GM18868 (cell line): ENCODE data around the gene GOLPH3L.
"Not testable (repeated sequence)": the region's sequence is repeated elsewhere in the genome, so short reads cannot be mapped to it uniquely, and the experiment has no call there.

Source experiments
- ATAC-seq: cut with Tn5 transposase; IDR thresholded peaks from one replicate; pipeline ENCODE4 v1.9.1; 2021; ENCODE audit warnings: mild to moderate bottlenecking, moderate library complexity; ENCODE audit not compliant: unreplicated experiment

The GOLPH3L gene

GRCh38 chr1:150661156-150661555 is 35.8 kb downstream of the GOLPH3L start:
- ATAC-seq: no peak

DNA sequence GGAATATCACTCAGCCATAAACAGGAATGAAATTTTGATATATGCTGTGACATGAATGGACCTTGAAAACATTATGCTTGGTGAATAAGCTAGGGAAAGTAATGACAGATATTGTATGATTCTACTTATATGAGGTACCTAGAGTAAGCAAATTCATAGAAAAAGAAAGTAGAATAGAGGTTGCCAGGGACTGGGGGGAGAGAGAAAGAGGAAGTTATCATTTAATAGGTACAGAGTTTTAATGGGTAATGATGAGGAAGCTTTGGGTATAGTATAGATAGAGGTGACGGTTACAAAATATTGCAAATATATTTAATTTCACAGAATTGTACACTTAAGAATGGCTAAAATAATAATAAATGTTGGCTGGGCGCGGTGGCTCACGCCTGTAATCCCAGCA is 36.4 kb downstream of the GOLPH3L start:
- ATAC-seq: no peak

DNA sequence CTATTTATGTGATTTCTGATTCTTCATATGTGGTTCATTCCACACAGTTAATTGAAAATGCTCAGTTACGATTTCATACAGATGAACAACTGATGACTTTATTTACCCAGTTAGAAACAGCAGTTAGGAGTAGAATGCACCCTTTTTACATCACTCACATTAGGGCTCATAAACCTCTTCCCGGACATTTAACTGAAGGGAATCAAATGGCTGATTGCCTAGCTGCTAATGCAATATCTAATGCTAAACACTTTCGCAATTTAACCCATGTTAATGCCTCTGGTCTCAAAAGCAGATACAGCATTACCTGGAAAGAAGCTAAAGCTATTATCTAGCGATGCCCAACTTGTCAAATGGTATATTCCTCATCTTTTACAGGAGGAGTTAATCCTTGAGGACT is 39.9 kb downstream of the GOLPH3L start:
- not testable (repeated sequence) for ATAC-seq

DNA sequence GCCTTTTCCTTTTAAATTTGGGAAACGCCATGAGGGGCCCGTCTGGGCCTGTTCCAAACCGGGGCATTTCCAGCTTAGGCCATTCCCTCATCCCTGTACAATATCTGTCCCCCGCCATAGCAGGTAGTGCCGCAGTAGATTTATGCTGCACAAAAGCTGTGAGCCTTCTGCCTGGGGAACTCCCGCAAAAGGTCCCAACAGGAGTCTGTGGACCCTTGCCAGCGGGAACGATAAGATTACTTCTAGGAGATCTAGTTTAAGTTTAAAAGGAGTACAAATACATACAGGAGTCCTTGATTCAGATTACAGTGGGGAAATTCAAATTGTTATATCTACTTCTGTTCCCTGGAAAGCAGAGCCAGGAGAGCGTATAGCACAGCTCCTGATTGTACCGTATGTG is 42.3 kb downstream of the GOLPH3L start:
- not testable (repeated sequence) for ATAC-seq

DNA sequence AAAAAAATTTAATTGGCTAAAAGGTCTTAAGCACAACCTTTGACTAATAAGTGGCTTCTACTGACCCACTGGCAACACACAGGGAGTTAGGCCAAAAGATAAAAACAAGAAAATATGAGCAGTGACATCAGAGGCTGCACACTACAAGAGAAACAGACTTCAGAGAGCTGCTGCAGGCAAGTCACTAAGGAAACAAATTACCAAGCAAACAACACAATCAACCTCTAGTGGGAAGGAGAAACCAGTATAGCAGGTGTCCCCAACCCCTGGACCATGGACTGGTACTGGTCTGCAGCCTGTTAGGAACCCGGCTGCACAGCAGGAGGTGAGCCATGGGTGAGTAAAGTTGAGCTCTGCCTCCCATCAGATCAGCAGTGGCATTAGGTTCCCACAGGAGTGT is 46.8 kb downstream of the GOLPH3L start:
- ATAC-seq: no peak

GRCh38 chr1:150649441-150650075 is 47.4 kb downstream of the GOLPH3L start:
- no peak for ATAC-seq

DNA sequence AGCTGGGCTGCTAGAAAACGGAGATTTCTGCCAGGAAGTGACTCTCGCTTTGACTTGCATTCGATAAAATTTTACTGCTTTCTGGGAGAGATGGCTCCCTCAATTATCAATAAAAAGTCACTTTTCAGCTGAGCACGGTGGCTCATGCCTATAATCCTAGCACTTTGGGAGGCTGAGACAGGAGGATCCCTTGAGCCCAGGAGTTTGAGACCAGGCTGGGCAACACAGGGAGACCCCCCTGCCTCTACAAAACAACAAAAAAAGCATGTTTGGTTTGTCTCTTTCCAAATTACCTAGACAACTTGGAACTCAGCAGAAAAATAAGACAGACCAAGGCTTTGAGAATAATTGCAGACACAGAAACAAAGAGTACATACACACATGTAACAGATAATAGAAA is 54.7 kb downstream of the GOLPH3L start:
- ATAC-seq: no peak

- ATAC-seq: not testable (repeated sequence)
These were observed 55.7 kb downstream of the GOLPH3L start for GRCh38 chr1:150641126-150641815.

DNA sequence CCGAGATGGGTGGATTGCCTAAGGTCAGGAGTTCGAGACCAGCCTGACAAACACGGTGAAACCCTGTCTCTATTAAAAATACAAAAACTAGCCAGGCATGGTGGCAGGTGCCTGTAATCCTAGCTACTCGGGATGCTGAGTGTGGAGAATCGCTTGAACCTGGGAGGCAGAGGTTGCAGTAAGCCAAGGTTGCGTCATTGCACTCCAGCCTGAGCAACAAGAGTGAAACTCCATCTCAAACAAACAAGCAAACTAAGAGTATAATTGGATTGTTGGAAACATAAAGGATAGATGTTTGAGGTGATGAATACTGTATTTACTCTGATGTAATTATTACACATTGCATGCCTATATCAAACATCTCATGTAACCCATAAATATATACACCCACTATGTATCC is 58.5 kb downstream of the GOLPH3L start:
- not testable (repeated sequence) for ATAC-seq

DNA sequence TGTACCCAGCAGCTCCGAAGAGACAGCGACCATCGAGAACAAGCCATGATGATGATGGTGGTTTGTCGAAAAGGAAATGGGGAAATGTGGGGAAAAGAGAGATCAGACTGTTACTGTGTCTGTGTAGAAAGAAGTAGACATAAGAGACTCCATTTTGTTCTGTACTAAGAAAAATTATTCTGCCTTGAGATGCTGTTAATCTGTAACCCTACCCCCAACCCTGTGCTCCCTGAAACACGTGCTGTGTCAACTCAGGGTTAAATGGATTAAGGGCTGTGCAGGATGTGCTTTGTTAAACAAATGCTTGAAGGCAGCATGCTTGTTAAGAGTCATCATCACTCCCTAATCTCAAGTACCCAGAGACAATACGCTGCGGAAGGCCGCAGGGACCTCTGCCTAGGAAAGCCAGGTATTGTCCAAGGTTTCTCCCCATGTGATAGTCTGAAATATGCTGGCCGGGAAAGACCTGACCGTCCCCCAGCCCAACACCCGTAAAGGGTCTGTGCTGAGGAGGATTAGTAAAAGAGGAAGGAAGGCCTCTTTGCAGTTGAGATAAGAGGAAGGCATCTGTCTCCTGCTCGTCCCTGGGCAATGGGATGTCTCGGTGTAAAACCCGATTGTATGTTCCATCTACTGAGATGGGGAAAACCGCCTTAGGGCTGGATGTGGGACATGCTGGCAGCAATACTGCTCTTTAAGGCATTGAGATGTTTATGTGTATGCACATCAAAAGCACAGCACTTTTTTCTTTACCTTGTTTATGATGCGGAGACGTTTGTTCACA is 61.9 kb downstream of the GOLPH3L start:
- ATAC-seq: not testable (repeated sequence)

DNA sequence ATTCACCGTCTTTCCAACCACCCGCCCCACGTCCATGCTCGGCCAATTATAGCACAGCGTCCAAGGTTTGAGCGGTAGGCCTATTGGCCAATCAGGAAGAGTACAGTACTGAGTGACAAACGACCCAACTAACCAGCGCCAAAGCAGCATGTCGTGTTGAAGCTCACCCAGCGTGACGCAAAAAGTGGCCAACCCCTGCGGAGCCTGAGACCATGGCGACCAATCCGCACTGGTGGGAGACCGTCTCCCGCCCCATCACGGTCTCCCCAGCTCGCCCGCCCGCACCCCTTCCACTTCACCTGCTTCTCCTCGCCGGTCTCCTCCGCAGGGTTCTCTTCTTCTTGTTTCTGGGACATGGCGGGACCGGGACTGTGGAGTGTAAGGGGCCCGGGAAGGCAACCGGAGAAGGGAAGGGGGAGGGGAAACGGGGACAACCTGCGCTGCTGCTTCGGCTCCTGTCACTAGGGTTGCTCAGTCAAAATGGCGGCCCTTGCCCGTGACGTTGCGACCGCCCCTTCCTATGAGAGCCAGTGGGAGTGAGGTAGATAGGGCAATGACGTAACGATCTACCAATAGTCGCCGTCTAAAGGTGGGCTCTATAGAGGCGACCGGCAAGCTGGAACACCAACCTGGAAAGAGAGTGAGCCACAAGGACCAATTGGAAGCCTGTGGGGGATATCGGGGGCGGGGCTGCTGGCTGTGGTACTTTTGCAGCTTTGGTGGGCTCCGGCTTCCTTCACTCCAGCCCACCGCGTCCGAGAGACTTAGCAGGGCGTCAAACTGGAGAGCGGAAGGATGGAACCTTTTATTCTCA is 67.6 kb downstream of the GOLPH3L start, which contains the start of gene ENSA:
Gene ENSA, minus strand, starts transcription at position 498 of the 814 bp plus-strand sequence. Its CDS starts 142 bp downstream, at position 356.
- peak; percentile 89 for ATAC-seq

DNA sequence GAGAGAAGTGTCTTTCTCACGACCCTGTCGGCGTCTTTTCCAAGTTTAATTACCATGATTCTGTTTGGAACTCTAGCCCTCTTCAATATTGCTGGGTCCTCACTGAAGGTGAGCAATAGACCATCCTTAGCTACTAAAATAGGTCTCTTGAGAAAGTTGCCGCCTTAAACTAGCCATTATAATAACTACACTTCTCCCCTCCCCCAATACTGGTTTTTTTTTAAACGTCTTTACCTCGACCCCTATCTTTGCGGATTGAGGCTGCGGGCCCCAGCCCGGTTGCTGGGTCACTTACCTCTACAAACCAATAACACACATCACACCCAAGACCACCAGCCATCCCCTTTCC is 68.2 kb downstream of the GOLPH3L start:
- no peak for ATAC-seq

DNA sequence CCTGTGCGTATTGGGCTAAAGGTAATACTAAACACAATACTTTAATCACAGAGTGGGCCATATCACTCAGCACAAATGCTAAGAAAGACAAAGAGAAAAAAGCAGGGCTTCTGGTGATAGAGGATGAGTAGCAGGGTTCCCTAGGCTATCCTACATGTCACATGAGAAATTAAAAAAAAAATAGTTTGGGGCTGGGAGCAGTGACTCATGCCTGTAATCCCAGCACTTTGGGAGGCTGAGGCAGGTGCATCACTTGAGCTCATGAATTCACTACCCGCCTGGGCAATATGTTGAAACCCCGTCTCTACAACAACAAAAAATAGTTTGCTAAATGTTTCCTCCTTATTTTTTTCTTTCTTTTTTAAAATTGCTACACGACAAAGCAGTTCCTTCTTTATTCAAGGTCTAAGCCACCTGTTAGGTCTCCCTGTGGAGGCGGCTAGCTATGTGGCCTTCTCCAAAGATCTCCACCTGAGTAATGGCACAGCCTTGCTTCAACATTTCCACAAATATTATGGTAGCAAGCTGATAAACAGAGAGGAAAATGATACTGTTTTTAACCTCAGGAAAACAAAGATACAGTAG is 69.0 kb downstream of the GOLPH3L start:
- no peak for ATAC-seq

- ATAC-seq: no peak
These were observed 70.8 kb downstream of the GOLPH3L start for GRCh38 chr1:150626150-150626549.

GRCh38 chr1:150624546-150624945 is 72.4 kb downstream of the GOLPH3L start:
- not testable (repeated sequence) for ATAC-seq

- ATAC-seq: not testable (repeated sequence)
These were observed 72.8 kb downstream of the GOLPH3L start for GRCh38 chr1:150624134-150624533.

DNA sequence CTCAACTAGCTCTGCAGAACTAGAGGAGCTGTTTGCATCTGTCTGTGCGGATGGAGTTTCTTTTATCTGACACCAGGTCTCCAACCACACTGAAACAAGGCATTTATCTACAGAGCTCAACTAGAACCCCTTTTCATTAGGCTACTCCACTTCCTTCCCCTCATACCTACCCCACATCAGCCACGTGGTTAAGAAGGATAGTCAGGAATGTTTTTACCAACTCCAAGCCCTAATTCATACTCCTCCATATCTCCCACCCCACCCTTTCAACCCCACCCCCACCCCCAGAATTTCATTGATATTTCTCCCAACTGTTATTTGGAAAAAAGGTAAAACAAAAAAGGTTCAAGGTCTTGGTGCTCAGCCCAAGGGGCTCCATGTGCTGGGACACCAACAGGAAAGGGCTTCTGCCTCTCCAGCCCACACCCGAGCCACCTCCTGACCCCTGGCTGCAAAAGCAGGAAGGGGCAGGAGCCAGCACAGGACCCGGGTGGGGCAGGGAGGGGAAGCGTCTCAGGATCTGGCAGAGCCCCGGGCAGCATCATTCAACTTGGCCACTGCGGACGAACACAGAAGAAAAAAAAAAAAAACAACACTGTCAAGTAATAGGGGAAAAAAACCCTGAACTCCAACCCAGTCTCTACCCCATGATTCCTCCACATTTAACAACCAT is 74.5 kb downstream of the GOLPH3L start:
- no peak for ATAC-seq

- ATAC-seq: no peak
These were observed 75.3 kb downstream of the GOLPH3L start for GRCh38 chr1:150621497-150622302.

- no peak for ATAC-seq
These were observed 76.0 kb downstream of the GOLPH3L start for GRCh38 chr1:150620919-150621318.
